IMR-90 (cell line): ENCODE measurements around the gene SNX11. TPM values are rescaled to one million over a fixed set of nuclear protein-coding genes. Genes with fewer than 3 reads are reported as not detected.

Experiments
- ATAC-seq: fragments of 200-7000 bp; cut with Tn5 transposase; 2 replicates; pipeline ENCODE4 v1.9.1; 2020; ENCODE audit warnings: low read depth, mild to moderate bottlenecking, moderate library complexity
- BruUV-seq: library from RNA; stranded (reverse); fragments of 400-500 nt; replicated peaks from 2 replicates; lab custom pipeline; 2021; lab: Mats Ljungman, UMichigan
- CTCF ChIA-PET: fragments of 300-600 bp; formaldehyde crosslinking; extraction: SDS; loops from one replicate; lab custom pipeline; 2021; ENCODE audit warnings: antibody characterized with exemption; lab: Yijun Ruan, JAX
- POLR2A ChIA-PET: fragments of 300-600 bp; sonication (Branson Sonifier 250); formaldehyde crosslinking; loops from one replicate; lab custom pipeline; 2022; ENCODE audit warnings: antibody characterized with exemption; ENCODE audit not compliant: unreplicated experiment; lab: Charles Lee
- DNase-seq: peaks from one replicate; pipeline ENCODE4 v3.0.0; 2013
- H2AFZ ChIP-seq: replicated peaks from 2 replicates; pipeline ENCODE3; 2013; ENCODE audit warnings: low read length, mild to moderate bottlenecking; ENCODE audit not compliant: poor library complexity
- H2AK5ac ChIP-seq: 2 replicates; pipeline ENCODE4 v1.6.1; 2013; ENCODE audit warnings: low read depth, low read length, inconsistent platforms
- H2AK9ac ChIP-seq: replicated peaks from 2 replicates; pipeline ENCODE3; 2013; ENCODE audit warnings: mild to moderate bottlenecking, low read depth, low read length, moderate library complexity; ENCODE audit not compliant: poor library complexity
- H2BK120ac ChIP-seq: 2 replicates; pipeline ENCODE4 v1.6.1; 2013; ENCODE audit warnings: low read depth, low read length, inconsistent platforms
- H2BK15ac ChIP-seq: 3 replicates; pipeline ENCODE4 v1.6.1; 2013; ENCODE audit warnings: low read depth, low read length, inconsistent platforms
- H2BK20ac ChIP-seq: 2 replicates; pipeline ENCODE4 v1.6.1; 2013; ENCODE audit warnings: low read depth, mild to moderate bottlenecking, inconsistent platforms, low read length, moderate library complexity
- H2BK5ac ChIP-seq: 2 replicates; pipeline ENCODE4 v1.6.1; 2013; ENCODE audit warnings: mild to moderate bottlenecking, low read depth, low read length, inconsistent platforms; ENCODE audit not compliant: poor library complexity, severe bottlenecking
- H3K14ac ChIP-seq: replicated peaks from 2 replicates; pipeline ENCODE4 v1.6.1; 2013; ENCODE audit warnings: low read depth, low read length, inconsistent platforms
- H3K18ac ChIP-seq: 2 replicates; pipeline ENCODE4 v1.6.1; 2013; ENCODE audit warnings: low read depth, low read length, control low read depth
- H3K23ac ChIP-seq: 2 replicates; pipeline ENCODE4 v1.6.1; 2013; ENCODE audit warnings: low read depth, low read length, inconsistent platforms
- H3K27ac ChIP-seq: 2 replicates; pipeline ENCODE4 v1.5.1; 2013; ENCODE audit warnings: mild to moderate bottlenecking, control low read depth, low read length; ENCODE audit not compliant: insufficient read depth
- H3K27me3 ChIP-seq: 2 replicates; pipeline ENCODE4 v1.6.1; 2013; ENCODE audit warnings: low read length; ENCODE audit not compliant: control insufficient read depth, insufficient read depth
- H3K36me3 ChIP-seq: 2 replicates; pipeline ENCODE4 v1.6.1; 2013; ENCODE audit warnings: low read length, mixed read lengths; ENCODE audit not compliant: control insufficient read depth, insufficient read depth
- H3K4ac ChIP-seq: 2 replicates; pipeline ENCODE4 v1.6.1; 2013; ENCODE audit warnings: low read depth, low read length, inconsistent platforms
- H3K4me1 ChIP-seq: 2 replicates; pipeline ENCODE4 v1.6.1; 2013; ENCODE audit warnings: low read length, mixed read lengths; ENCODE audit not compliant: control insufficient read depth, insufficient read depth
- H3K4me2 ChIP-seq: 2 replicates; pipeline ENCODE4 v1.6.1; 2013; ENCODE audit warnings: low read depth, mild to moderate bottlenecking, control low read depth, low read length, moderate library complexity
- H3K4me3 ChIP-seq: 2 replicates; pipeline ENCODE4 v1.5.1; 2013; ENCODE audit warnings: low read depth, mild to moderate bottlenecking, control low read depth, low read length, moderate library complexity; ENCODE audit not compliant: insufficient read depth
- H3K56ac ChIP-seq: 2 replicates; pipeline ENCODE4 v1.6.1; 2013; ENCODE audit warnings: low read length, inconsistent platforms; ENCODE audit not compliant: insufficient read depth; ENCODE audit errors: extremely low read depth
- H3K79me1 ChIP-seq, 2 experiments: 2 replicates each; pipeline ENCODE4 v1.6.1; 2013; ENCODE audit warnings: low read length in 2 of 2, inconsistent platforms in 1 of 2, low read depth in 1 of 2
- H3K9ac ChIP-seq: 2 replicates; pipeline ENCODE4 v1.6.1; 2013; ENCODE audit warnings: low read depth, low read length, control low read depth
- H3K9me1 ChIP-seq: 2 replicates; pipeline ENCODE4 v1.6.1; 2013; ENCODE audit warnings: low read length, inconsistent platforms; ENCODE audit not compliant: insufficient read depth
- H3K9me3 ChIP-seq: 2 replicates; pipeline ENCODE4 v1.6.1; 2013; ENCODE audit warnings: low read length; ENCODE audit not compliant: control insufficient read depth, insufficient read depth
- H4K20me1 ChIP-seq: 2 replicates; pipeline ENCODE4 v1.6.1; 2013; ENCODE audit warnings: low read length, inconsistent platforms; ENCODE audit not compliant: insufficient read depth
- H4K5ac ChIP-seq: 2 replicates; pipeline ENCODE4 v1.6.1; 2013; ENCODE audit warnings: mild to moderate bottlenecking, low read depth, low read length, control low read depth
- H4K8ac ChIP-seq, 2 experiments: 2 replicates each; pipeline ENCODE4 v1.6.1; 2013; ENCODE audit warnings: low read depth in 2 of 2, low read length in 2 of 2, control low read depth in 1 of 2, inconsistent platforms in 1 of 2
- H4K91ac ChIP-seq: 2 replicates; pipeline ENCODE4 v1.6.1; 2013; ENCODE audit warnings: low read depth, low read length, inconsistent platforms; ENCODE audit not compliant: insufficient read depth
- BHLHE40 ChIP-seq: fragments of 150-350 bp; IDR thresholded peaks from 2 replicates; pipeline ENCODE4 v1.6.1; 2016; ENCODE audit warnings: mild to moderate bottlenecking, low read depth, low read length
- CEBPB ChIP-seq: IDR thresholded peaks from 2 replicates; pipeline ENCODE4 v1.6.1; 2012; ENCODE audit warnings: low read depth, low read length, improper control_type of control experiment
- CHD1 ChIP-seq: IDR thresholded peaks from 2 replicates; pipeline ENCODE4 v1.6.1; 2012; ENCODE audit warnings: low read depth, low read length, improper control_type of control experiment
- FOS ChIP-seq: fragments of 150-350 bp; IDR thresholded peaks from 2 replicates; pipeline ENCODE4 v1.6.1; 2016; ENCODE audit warnings: low read depth, low read length
- MAZ ChIP-seq: IDR thresholded peaks from 2 replicates; pipeline ENCODE4 v1.6.1; 2012; ENCODE audit warnings: low read depth, mild to moderate bottlenecking, low read length, improper control_type of control experiment, moderate library complexity, borderline replicate concordance
- POLR2A ChIP-seq: IDR thresholded peaks from 2 replicates; pipeline ENCODE4 v1.6.1; 2012; ENCODE audit warnings: mild to moderate bottlenecking, low read depth, low read length
- RCOR1 ChIP-seq: IDR thresholded peaks from 2 replicates; pipeline ENCODE4 v1.6.1; 2012; ENCODE audit warnings: mild to moderate bottlenecking, low read length, improper control_type of control experiment; ENCODE audit not compliant: insufficient replicate concordance
- SMC3 ChIP-seq: fragments of 150-350 bp; IDR thresholded peaks from 2 replicates; pipeline ENCODE4 v1.6.1; 2016; ENCODE audit warnings: low read depth, mild to moderate bottlenecking, antibody characterized with exemption, low read length, moderate library complexity
- whole genome bisulfite sequencing, 2 experiments: methylation state at CpG; one replicate each; pipeline versions ENCODE4 v1.1.5 to v1.1.7; 2013; ENCODE audit warnings: missing lambda C conversion rate in 2 of 2; ENCODE audit not compliant: insufficient read length in 1 of 2; ENCODE audit errors: extremely low coverage in 2 of 2; 5-methylcytosine and 5-hydroxymethylcytosine counted together
- dilution Hi-C: fragments of 300-500 bp; cut with HindIII; formaldehyde crosslinking; loops from one replicate; pipeline ENCODE4 v1.14.3; 2018; ENCODE audit warnings: low sequenced_read_pairs; ENCODE audit not compliant: unreplicated experiment
- in situ Hi-C: fragments of 300-500 bp; cut with MboI; formaldehyde crosslinking; loops from 3 replicates; pipeline ENCODE4 v1.14.3; 2019; ENCODE audit warnings: low sequenced_read_pairs, inconsistent platforms, mixed read lengths
- intact Hi-C: fragments of 100-400 bp; cut with micrococcal nuclease; formaldehyde crosslinking; loops from 2 replicates; pipeline ENCODE4 v1.10.0; 2022
- microRNA-seq, 2 experiments: library from miRNA; stranded (forward) in 1 of 2; unstranded in 1 of 2; fragments of 10-50 nt in 1 of 2; fragments of <30 nt in 1 of 2; gene quantifications in 1 of 2; microRNA quantifications in 1 of 2; one replicate each; pipeline versions ENCODE3 to v1.1.0; 2013 to 2020; ENCODE audit not compliant: insufficient read depth in 1 of 2, insufficient read length in 1 of 2, unreplicated experiment in 1 of 2
- polyA plus RNA-seq, 3 experiments: library from polyadenylated mRNA; depleted of rRNA; stranded (reverse); fragments of >200 nt; gene quantifications; 2 replicates each; pipeline ENCODE4 v1.2.3, GENCODE V29; 2012; ENCODE audit warnings: low replicate concordance in 1 of 3
- small RNA-seq, 5 experiments: library from RNA; depleted of rRNA; stranded (forward); fragments of <200 nt; gene quantifications; one replicate each; pipeline ENCODE3, GENCODE V24; 2012
- total RNA-seq: library from RNA; depleted of rRNA; stranded (reverse); fragments of >200 nt; gene quantifications from 2 replicates; pipeline ENCODE4 v1.2.3, GENCODE V29; 2012; rRNA removed
- TF ChIP-seq, protein P1 (sequence below): fragments of 150-350 bp; IDR thresholded peaks from 2 replicates; pipeline ENCODE4 v1.6.1; 2016; ENCODE audit warnings: low read depth, mild to moderate bottlenecking, low read length, moderate library complexity, borderline replicate concordance

SNX11 gene
- total and polyA plus RNA-seq, 2 of the 4 experiments (the other 2 are of a cell fraction) = 14.7 to 16.9 TPM

DNA sequence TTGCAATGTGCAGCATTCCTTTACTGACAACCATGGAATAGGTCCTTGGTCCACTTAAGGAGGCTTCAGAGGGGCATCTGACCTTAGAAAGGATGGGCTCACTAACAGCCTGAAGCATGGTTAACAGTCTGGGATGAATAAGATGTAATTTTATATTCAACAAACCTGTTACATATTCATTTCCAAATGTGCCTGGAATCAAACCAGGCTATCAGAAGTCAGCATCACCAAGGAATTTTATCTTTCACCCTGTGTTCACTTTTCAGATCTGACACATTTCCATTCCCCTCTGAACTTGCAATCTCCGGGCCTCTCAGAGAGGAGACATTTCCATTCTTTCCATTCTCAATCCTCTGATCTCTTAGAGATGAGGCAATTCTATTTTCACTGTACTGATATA, 62.4 kb downstream of the SNX11 start:
- DNase-seq (no peak), ATAC-seq (no peak)
- Histone ChIP-seq H4K91ac (no peak overlapping the region), H3K4me3 (no peak overlapping the region), H3K27ac (no peak overlapping the region), H3K56ac (no peak overlapping the region), H3K79me1 (no peaks in the 10 kb centered on the region), H2AK5ac (no peak overlapping the region), H3K4ac (no peak overlapping the region), H3K27me3 (peaks cover 58% of the 10 kb centered on the region), H3K18ac (no peak overlapping the region), H2AFZ (no peak overlapping the region), H3K9me1 (no peaks in the 10 kb centered on the region), H4K20me1 (no peaks in the 10 kb centered on the region), H3K4me2 (no peak overlapping the region), H2BK120ac (no peak overlapping the region), H4K8ac (no peak overlapping the region), H3K9me3 (no peaks in the 10 kb centered on the region), H2BK20ac (no peak overlapping the region), H3K36me3 (no peaks in the 10 kb centered on the region), H3K4me1 (no peaks in the 10 kb centered on the region), H4K5ac (no peak overlapping the region), H2AK9ac (no peak overlapping the region), H2BK5ac (no peak overlapping the region), H2BK15ac (no peak overlapping the region), H3K14ac (no peak overlapping the region), H3K23ac (no peak overlapping the region), H3K9ac (no peak overlapping the region)
- POLR2A ChIA-PET = no interaction called here
- WGBS, 2 experiments = no CpG with 5 or more reads among the region's 1 CpG
- intact Hi-C loops = no loop called here
- dilution Hi-C loops = no loop called here
- BruUV-seq = no TSS peak
- TF ChIP-seq CHD1 = no peak
- TF ChIP-seq, protein P1, sequence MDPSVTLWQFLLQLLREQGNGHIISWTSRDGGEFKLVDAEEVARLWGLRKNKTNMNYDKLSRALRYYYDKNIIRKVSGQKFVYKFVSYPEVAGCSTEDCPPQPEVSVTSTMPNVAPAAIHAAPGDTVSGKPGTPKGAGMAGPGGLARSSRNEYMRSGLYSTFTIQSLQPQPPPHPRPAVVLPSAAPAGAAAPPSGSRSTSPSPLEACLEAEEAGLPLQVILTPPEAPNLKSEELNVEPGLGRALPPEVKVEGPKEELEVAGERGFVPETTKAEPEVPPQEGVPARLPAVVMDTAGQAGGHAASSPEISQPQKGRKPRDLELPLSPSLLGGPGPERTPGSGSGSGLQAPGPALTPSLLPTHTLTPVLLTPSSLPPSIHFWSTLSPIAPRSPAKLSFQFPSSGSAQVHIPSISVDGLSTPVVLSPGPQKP = no peak
- TF ChIP-seq SMC3 = no peak
- TF ChIP-seq BHLHE40 = no peak
- TF ChIP-seq CEBPB = no peak
- no peak for TF ChIP-seq POLR2A
- TF ChIP-seq MAZ = no peak
- no peak for TF ChIP-seq FOS
- no peak for TF ChIP-seq RCOR1
- in situ Hi-C loops = loop anchor here (10.0 kb wide), 1 partner anchor 455 kb away; the partner anchor contains the start of gene HOXB9
- CTCF ChIA-PET = no interaction called here

Small RNA genes lying within 50 kb of the gene (microRNA-seq; reads per million reads assigned to microRNA genes)
- not detected for gene AC004477.2 (ENCODE audit: insufficient read depth, insufficient read length)
- gene MIR1203 (ENCODE audit: insufficient read depth in 1 of 2, insufficient read length in 1 of 2, unreplicated experiment in 1 of 2) = 0 reads per million in 2 experiments
- 3.1 reads per million for gene RNU6-1201P (ENCODE audit: insufficient read depth, insufficient read length)

Small RNA genes lying within 50 kb of the gene (small RNA-seq; reads per million reads assigned to genes)
- gene AC004477.2 (0 reads per million in 5 experiments), gene MIR1203 (0 reads per million in 5 experiments), gene RNU6-1201P (0 to 63.9 (median 0.14) reads per million in 5 experiments)

Other genes with a start within 250 kb of the SNX11 start
- 0.72 and 1.4 TPM in 2 replicates for gene SP2, start 211.5 kb upstream of the SNX11 start, total RNA-seq
- gene SP2, start 211.5 kb upstream of the SNX11 start, polyA plus RNA-seq (2012; rRNA removed) = 13.8 and 14.0 TPM in 2 replicates
- 32.5 and 34.1 TPM in 2 replicates for gene PNPO, start 166.2 kb upstream of the SNX11 start, total RNA-seq
- gene PNPO, start 166.2 kb upstream of the SNX11 start, polyA plus RNA-seq (2012; rRNA removed) = 13.6 and 13.9 TPM in 2 replicates
- gene PRR15L, start 149.9 kb upstream of the SNX11 start, total RNA-seq = not detected in 2 replicates
- gene PRR15L, start 149.9 kb upstream of the SNX11 start, polyA plus RNA-seq (2012; rRNA removed) = not detected in 2 replicates
- 56.7 and 75.3 TPM in 2 replicates for gene CDK5RAP3, start 136.7 kb upstream of the SNX11 start, total RNA-seq
- 138 and 153 TPM in 2 replicates for gene CDK5RAP3, start 136.7 kb upstream of the SNX11 start, polyA plus RNA-seq (2012; rRNA removed)
- 41.0 and 60.5 TPM in 2 replicates for gene COPZ2, start 70.0 kb upstream of the SNX11 start, total RNA-seq
- 86.1 and 89.4 TPM in 2 replicates for gene COPZ2, start 70.0 kb upstream of the SNX11 start, polyA plus RNA-seq (2012; rRNA removed)
- 35.6 and 42.8 TPM in 2 replicates for gene NFE2L1, start 59.4 kb upstream of the SNX11 start, total RNA-seq
- 122 and 125 TPM in 2 replicates for gene NFE2L1, start 59.4 kb upstream of the SNX11 start, polyA plus RNA-seq (2012; rRNA removed)
- 35.0 and 52.2 TPM in 2 replicates for gene CBX1, start 6.3 kb upstream of the SNX11 start, total RNA-seq
- gene CBX1, start 6.3 kb upstream of the SNX11 start, polyA plus RNA-seq (2012; rRNA removed) = 42.9 and 54.9 TPM in 2 replicates